NCI-H226 (cell line): ENCODE results near the gene ZNF165.
"Not testable (repeated sequence)": the region's sequence is repeated elsewhere in the genome, so short reads cannot be mapped to it uniquely, and the experiment has no call there.

Experiments
- DNase-seq: peaks from one replicate; pipeline ENCODE4 v3.0.0-alpha.2; 2015

The ZNF165 gene

GRCh38 chr6:28080381-28080630 is at the start of gene ZNF165:
Gene ZNF165, plus strand, starts transcription at chr6:28080568. Its CDS starts 4,913 bp downstream, at chr6:28085481.
- not testable (repeated sequence) for DNase-seq

GRCh38 chr6:28053584-28053983 is 26.8 kb upstream of the ZNF165 start:
- no peak for DNase-seq

- no peak for DNase-seq
These were observed 20.0 kb upstream of the ZNF165 start for GRCh38 chr6:28060405-28060804.

GRCh38 chr6:28064272-28064671 is 16.1 kb upstream of the ZNF165 start:
- no peak for DNase-seq

GRCh38 chr6:28068067-28068466 is 12.3 kb upstream of the ZNF165 start:
- no peak for DNase-seq

- DNase-seq: not testable (repeated sequence)
These were observed 9.4 kb upstream of the ZNF165 start for GRCh38 chr6:28070968-28071367.

- DNase-seq: no peak
These were observed 2.3 kb upstream of the ZNF165 start for GRCh38 chr6:28078050-28078449.

- no peak for DNase-seq
These were observed 1.5 kb upstream of the ZNF165 start for GRCh38 chr6:28078836-28079235.

- peak; percentile 78 for DNase-seq
These were observed 490 bp downstream of the ZNF165 start for GRCh38 chr6:28080631-28081485.

- no peak for DNase-seq
These were observed 1.1 kb downstream of the ZNF165 start for GRCh38 chr6:28081486-28081751.

GRCh38 chr6:28082939-28083338 is 2.6 kb downstream of the ZNF165 start:
- DNase-seq: no peak

- DNase-seq: no peak
These were observed 8.7 kb downstream of the ZNF165 start for GRCh38 chr6:28089054-28089453.

- DNase-seq: no peak
These were observed 10.7 kb downstream of the ZNF165 start for GRCh38 chr6:28090917-28091586.

GRCh38 chr6:28102222-28102621 is 21.9 kb downstream of the ZNF165 start:
- DNase-seq: not testable (repeated sequence)

- not testable (repeated sequence) for DNase-seq
These were observed 22.3 kb downstream of the ZNF165 start for GRCh38 chr6:28102699-28103098.

GRCh38 chr6:28104392-28105244 is 24.2 kb downstream of the ZNF165 start:
- peak; percentile 79 for DNase-seq

GRCh38 chr6:28105245-28105639 is 24.9 kb downstream of the ZNF165 start:
- DNase-seq: no peak

GRCh38 chr6:28107506-28107905 is 27.1 kb downstream of the ZNF165 start:
- no peak for DNase-seq

- no peak for DNase-seq
These were observed 31.6 kb downstream of the ZNF165 start for GRCh38 chr6:28111964-28112363.

GRCh38 chr6:28115799-28116198 is 35.4 kb downstream of the ZNF165 start:
- DNase-seq: no peak

- no peak for DNase-seq
These were observed 37.1 kb downstream of the ZNF165 start for GRCh38 chr6:28117386-28118050.

GRCh38 chr6:28118217-28118616 is 37.8 kb downstream of the ZNF165 start:
- DNase-seq: no peak

GRCh38 chr6:28121876-28122275 is 41.5 kb downstream of the ZNF165 start:
- DNase-seq: no peak
